Measurements from ENCODE around the gene L3MBTL4. TPM values are rescaled to one million over a fixed set of nuclear protein-coding genes. Genes with fewer than 3 reads are reported as not detected.

Gene L3MBTL4
- total RNA-seq, 2 donors from 2014 or later = 0.27 to 5.3 TPM

- Histone ChIP-seq H3K27me3 (replicated peaks; ENCODE audit: insufficient read depth) (no peaks in the 10 kb centered on the region), H3K4me3 (no peak overlapping the region), H3K9me3 (no peaks in the 10 kb centered on the region), H3K4me1 (ENCODE audit: control insufficient read depth in 1 of 2, low read depth in 2 of 2) (no peaks in the 10 kb centered on the region), H3K36me3 (no peaks in the 10 kb centered on the region), H3K27ac (no peak overlapping the region)
- ATAC-seq (ENCODE audit: insufficient number of reproducible peaks, low FRiP score, low read depth) (no peak), DNase-seq (ENCODE audit: low spot score) (no peak)
- no peak for TF ChIP-seq CTCF (IDR thresholded peaks at IDR 0.05)
Observed at GRCh38 chr18:6363216-6363615, 51.5 kb downstream of the L3MBTL4 start.

GRCh38 chr18:6362559-6363129, 52.1 kb downstream of the L3MBTL4 start:
- no peaks in the 10 kb centered on the region for H3K4me1 ChIP-seq (ENCODE audit: control insufficient read depth in 1 of 2, low read depth in 2 of 2)
- no peaks in the 10 kb centered on the region for H3K27me3 ChIP-seq (replicated peaks; ENCODE audit: insufficient read depth)
- DNase-seq (ENCODE audit: low spot score) (no peak), ATAC-seq (ENCODE audit: insufficient number of reproducible peaks, low FRiP score, low read depth) (no peak)
- no peaks in the 10 kb centered on the region for H3K36me3 ChIP-seq
- no peak overlapping the region for H3K27ac ChIP-seq
- no peak for TF ChIP-seq CTCF (IDR thresholded peaks at IDR 0.05)
- no peak overlapping the region for H3K4me3 ChIP-seq
- no peaks in the 10 kb centered on the region for H3K9me3 ChIP-seq

GRCh38 chr18:6357668-6358067, 57.0 kb downstream of the L3MBTL4 start:
- TF ChIP-seq CTCF (IDR thresholded peaks at IDR 0.05) = no peak
- H3K36me3 ChIP-seq = no peaks in the 10 kb centered on the region
- no peaks in the 10 kb centered on the region for H3K4me1 ChIP-seq (ENCODE audit: control insufficient read depth in 1 of 2, low read depth in 2 of 2)
- H3K27me3 ChIP-seq (replicated peaks; ENCODE audit: insufficient read depth) = no peaks in the 10 kb centered on the region
- H3K4me3 ChIP-seq = no peak overlapping the region
- no peaks in the 10 kb centered on the region for H3K9me3 ChIP-seq
- ATAC-seq (ENCODE audit: insufficient number of reproducible peaks, low FRiP score, low read depth) = no peak
- no peak overlapping the region for H3K27ac ChIP-seq
- DNase-seq (ENCODE audit: low spot score) = no peak

GRCh38 chr18:6355789-6356589, 58.7 kb downstream of the L3MBTL4 start:
- ATAC-seq (ENCODE audit: insufficient number of reproducible peaks, low FRiP score, low read depth) = no peak
- Histone ChIP-seq H3K9me3 (no peaks in the 10 kb centered on the region), H3K36me3 (no peaks in the 10 kb centered on the region)

More at GRCh38 chr18:6355789-6356589, 58.7 kb downstream of the L3MBTL4 start:
- Histone ChIP-seq H3K4me1 (ENCODE audit: control insufficient read depth in 1 of 2, low read depth in 2 of 2) (no peaks in the 10 kb centered on the region), H3K4me3 (no peak overlapping the region), H3K27me3 (replicated peaks; ENCODE audit: insufficient read depth) (no peaks in the 10 kb centered on the region), H3K27ac (no peak overlapping the region)
- no peak for DNase-seq (ENCODE audit: low spot score)
- TF ChIP-seq CTCF (IDR thresholded peaks at IDR 0.05) = no peak
